DMS79 treated with DMSO at 0.1 percent for 48 hours (cell line): ENCODE measurements around the gene ADGRD2.

Experiments used
- DNase-seq: peaks from one replicate; lab custom pipeline; 2025; lab: John Stamatoyannopoulos, UW

ADGRD2 gene

DNA sequence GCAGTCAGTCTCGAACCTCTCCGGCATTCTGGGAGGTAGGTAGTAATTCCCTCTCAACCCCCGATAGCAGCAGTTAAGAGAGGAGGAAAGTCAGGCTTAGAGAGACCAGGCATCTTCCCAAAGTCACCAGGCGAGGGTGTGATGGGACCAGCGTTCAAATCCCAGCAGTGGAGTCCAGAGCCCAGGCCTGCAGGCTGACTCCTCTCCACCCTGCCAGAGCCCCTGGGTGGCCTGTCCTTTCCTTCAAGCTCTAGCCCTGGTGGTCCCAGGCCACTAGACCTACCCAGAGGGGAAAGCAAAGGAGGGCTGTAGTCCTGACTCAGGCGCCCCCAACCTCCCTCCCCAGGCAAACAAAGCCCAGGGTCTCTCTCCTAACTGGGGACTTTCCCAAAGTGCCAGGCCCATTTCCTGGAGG is 61.2 kb downstream of the ADGRD2 start:
- no peak for DNase-seq

DNA sequence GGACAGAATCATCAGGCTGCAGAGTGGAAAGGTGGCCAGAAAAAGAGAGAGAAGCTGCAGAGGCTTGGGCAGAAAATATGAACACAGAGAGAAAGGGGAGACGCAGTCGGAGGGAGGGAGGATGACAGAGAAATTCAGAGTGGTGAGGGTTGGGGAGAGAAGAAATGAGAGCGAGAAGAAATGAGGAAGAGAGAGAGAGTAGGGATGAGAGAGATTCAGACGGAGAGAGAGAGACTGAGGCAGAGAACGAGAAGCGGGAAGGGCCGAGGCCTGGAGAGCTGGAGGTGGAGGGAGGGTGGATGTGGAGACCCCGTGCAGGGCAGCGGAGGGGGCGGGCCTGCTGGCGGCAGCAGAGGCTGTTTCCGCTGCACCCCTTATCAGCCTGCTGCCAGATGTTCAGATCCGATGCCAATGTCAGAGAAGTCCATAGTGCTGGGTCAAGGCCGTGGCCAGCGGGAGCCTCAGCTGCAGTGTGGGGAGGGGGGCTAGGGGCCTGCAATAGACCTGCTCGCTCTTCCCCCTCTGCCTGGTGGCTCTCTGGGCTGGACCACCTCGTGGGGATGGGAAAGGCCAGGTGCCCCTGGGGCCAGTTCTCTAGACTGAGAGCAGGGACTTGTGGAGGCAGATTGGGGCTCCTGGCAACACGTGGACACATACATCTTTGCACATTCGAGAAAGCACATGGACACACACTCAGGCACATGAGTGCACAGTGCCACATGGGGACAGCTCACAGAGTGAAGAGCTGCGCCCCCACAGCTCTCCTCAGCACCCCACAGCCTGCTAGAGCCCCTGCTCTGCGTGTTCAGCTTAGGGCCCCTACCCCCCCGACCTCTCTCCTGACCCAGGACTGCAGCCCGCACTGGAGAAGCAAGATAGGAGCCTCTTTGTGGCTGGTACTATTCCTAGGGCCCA is 61.9 kb downstream of the ADGRD2 start:
- no peak for DNase-seq

DNA sequence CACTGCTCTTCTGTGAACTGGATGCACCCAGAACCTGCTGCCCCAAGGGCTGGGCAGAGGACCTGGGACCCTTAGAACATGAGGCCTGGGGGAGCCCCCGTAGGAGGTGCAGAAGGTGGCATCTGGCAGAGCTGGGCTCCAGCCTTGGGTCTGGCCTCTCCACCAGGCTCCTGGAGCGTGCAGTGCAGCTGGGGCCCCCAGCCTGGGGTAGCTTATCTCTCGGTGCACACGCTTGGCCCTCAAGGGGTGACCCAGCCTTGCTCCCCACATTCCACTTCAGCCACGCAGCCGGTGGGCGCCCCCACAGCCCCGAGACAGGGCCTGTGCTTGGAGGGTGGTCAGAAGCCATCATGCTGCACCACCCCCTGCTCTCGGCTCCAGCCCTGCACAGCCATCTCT is 62.6 kb downstream of the ADGRD2 start:
- DNase-seq = no peak

DNA sequence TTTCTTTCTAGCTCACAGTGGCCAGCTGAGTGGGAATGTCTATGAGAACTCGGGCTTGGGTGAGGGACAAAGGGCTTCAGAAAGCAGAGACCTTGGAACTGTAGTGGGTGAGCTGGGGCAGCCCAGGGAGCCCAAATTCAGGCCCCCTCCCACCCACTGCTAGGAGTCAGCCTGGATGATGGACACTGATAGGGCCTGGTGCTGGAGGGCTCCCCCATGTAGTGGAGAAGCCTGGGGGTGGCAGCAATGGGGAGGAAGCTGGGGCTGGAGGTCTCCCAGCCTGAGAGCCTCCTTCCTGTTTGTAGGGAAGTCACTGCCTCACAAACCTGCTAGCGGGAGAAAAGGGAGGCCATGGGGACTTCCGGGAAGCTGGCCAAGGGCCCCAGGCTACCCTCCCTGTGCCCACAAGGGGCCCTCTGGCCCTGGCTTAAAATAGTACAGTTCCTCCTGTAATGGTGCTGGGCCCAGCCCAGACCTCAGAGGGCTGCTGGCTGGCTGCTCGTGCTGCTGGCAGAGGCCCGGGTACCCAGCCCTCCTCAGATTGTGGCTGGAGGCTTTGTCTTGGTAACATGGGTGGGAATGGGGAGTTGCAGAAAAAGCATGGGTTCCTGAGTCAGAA is 63.2 kb downstream of the ADGRD2 start:
- DNase-seq = no peak

DNA sequence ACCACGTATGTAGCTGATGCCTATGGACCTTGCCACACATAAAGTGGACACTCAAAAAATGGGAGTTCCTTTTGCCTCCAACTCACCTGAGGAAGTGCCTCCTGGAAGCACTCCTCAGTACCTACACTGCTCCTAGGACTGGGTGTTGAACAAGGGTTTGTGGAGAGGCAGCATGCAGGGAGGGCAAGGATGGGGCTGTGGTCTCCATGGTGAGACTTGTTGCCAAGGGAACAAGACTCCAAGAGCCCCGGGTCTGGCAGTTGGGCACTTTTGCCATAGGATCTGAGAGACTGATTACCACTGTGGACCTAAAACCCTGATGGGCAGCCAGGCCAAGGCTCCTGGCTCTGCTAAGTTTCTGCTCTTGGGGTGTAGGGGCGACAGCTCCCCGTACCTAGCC is 63.9 kb downstream of the ADGRD2 start:
- DNase-seq = no peak

DNA sequence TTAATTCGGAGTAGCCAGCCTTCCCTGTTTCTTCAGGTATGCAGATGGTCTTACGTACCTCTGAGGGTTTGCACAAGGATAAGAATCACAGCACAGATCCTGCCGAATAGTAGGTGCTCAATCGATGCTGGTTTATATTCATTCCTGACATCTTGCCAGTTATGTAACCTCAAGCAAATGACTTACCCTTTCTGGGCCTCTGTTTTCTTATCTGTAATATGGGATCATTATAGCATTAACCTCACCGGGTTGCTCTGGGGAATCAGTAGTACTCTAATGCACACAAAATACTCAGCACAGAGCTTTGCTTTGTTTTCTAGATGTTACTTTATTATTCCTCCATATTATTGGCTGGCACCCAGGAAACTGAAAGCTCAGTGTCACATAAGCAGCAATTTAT is 64.6 kb downstream of the ADGRD2 start:
- DNase-seq = no peak

DNA sequence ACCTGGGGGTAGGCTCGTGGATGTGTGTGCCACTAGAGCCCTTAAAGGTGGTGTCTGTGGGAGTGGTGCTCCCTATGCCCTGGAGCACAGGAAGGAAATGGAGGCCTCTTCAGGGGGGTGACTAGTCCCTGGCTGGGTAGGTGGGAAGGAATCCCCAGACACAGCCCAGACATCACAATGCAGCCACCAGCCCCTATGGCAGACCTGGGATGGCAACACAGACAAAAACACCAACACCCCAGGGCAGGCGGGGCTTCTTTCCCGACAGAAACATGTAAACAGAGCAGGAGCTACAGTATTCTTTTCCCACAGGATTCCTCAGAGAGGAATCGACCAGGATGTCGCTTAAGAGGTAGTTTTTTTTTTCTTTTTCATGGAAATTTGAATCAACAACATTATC is 67.3 kb downstream of the ADGRD2 start:
- no peak for DNase-seq

DNA sequence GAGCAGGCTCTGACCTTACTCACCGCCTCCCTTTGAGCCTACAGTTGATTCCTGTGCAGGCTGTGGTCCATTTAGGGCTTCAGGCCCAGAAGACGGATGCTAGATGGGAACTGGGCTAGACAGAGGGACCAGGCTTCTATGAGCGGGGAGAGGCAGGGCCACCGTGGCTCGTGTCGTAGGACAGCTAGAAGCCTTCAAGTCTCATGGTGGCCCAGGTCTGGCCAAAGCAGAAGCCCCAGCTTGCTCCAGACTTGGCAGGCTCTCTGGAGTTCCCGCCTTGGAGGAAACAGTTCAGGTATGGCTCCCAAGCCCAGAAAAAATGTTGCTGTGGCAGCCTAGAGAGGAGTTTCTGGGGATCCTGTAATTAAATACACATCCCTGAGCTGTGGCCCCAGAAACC is 67.9 kb downstream of the ADGRD2 start:
- DNase-seq = no peak

DNA sequence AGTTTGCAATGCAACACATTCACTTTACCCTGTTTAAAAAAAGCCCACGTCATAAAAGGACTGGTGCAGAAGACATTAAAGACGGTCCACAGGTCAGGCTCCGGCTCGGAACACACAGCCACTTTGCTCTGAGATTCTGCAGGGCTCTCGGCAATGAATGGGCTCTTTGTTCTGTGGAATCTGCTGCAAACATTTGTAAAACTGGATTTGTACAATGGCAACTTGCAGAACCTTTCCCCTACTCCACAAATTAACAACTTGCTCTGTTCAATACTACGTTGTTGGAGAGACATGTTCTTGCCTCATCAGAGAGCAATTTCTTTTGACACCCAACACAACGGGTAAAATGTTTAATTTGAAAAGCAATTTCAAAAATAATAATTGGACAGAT is 70.0 kb downstream of the ADGRD2 start:
- no peak for DNase-seq

DNA sequence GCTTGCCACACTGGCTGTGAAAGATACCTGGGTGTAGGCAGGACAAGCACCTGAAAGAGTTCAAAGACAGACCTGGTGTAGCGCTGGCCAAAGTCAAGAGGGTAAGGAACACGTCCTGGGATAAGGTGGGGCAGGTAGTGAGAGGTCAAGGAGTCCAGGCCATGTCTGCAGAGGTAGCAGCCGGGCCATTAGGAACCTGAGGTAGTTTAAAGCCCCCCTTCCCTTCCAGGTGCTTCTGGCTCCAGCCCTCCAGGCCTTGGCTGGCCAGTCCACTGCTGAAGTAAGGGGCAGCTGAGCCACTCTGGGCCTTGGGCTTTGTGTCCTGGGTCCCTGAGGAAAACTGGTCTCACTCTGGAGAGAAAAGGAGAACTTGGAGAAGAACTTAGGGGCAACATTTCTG is 70.9 kb downstream of the ADGRD2 start:
- no peak for DNase-seq

DNA sequence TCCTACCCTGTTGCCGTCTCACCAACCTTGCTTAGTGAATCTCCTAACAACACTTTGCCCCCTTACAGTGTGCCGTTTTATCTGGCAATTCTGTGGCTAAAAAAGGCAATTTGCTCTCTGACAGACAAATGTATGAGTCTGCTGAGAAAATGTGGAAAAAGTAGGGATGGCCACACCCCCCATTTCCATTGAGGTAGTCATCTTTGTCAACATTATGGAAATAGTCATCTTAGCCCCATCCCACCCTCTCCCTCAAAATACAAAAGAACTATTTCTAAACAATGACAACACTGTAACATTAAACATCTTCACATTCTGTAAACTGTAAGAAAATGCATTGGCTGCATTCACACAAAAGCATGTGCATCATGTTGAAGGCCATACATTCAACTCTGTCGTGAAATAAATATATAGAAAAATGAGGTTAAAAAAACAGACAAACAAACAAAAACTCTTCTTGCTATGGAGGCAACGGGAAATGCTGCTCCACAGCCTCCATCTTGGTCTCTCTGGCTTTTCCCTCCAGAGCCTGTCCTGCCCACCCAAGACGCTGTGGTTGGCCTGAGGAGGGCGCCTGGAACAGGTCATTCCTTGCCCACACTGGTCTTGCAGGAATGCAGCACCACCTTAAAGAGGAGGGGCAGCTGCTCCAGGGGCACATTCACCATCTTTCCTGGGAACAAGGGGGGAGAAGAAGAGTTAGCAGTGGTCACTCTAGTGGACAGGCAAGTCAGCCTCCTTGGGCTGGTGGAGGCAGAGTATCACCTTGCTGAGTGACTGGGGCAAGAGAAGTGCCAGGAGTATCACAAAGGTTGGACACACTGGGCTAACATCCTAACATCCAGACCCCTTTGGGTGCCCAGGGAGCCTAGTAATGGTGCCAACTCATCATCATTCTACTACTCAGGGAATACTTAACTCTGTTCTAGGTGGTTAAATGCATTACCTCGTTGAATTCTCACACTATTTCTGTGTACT is 72.2 kb downstream of the ADGRD2 start:
- DNase-seq = no peak

DNA sequence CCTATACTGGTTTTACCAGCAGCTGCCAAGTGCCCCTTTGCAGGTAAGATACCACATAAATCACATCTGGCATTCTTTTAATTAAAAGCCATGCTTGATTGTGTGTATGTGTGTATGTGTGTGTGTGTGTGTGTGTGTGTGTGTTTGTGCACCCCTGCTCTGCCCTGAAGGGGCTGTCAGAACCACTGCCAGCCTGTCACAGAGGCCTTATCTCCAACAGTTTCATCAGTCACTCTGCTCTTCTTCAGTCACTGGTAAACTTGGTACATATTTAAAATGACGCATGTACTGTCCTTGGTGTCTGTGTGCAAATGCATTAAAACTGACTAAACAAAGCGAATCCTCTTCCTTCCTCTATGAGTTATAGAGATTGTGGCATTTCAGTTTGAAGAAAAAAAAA is 75.9 kb downstream of the ADGRD2 start:
- DNase-seq = no peak

DNA sequence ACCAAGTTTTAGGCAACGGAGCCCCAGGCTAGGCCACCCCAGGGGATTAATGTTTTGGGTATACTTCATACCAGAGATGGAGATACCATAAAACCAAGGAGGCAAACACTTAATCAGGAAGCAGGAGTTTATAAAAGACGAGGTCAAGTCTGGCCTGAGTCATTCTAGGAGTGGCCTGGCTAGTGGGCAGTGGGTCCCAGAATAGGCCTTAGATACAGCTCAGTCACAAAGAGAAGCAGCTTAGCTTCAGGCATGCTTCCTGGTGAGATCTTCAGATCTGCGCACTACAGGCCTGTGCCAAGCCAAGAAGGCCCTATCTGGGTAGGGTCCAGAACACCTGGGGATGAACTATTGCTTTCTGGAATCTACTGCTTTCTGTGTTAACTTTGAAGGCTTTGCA is 77.5 kb downstream of the ADGRD2 start:
- no peak for DNase-seq
